ENCODE data around the gene BBOX1.

BBOX1 gene

DNA sequence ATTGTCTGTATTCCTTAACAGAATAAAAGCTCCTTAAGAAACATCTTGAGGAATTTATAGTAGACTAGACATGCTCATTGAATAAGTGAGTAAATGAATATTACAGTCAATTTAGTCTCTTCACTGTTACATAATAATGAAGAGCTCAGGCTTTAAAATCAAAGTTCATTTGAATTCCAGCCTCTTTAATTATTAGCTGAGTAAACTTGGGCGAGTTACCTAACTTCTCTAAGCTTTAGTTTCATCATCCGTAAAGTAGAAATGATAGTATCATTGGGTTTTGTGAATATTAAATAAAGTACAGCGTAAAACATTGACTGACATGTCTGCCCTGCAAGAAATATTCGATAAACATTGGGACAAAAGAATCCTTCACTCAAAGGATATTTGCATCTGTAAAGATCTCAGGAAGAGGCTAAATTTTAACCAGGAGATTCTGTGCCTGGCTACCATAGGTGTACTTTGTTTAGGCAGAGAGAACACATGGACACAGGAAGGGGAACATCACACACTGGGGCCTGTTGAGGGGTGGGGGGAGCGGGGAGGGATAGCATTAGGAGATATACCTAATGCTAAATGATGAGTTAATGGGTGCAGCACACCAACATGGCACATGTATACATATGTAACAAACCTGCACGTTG lies 15.2 kb upstream of the BBOX1 start:
- DNase-seq (ENCODE audit: low read depth, low spot score) = no peak

DNA sequence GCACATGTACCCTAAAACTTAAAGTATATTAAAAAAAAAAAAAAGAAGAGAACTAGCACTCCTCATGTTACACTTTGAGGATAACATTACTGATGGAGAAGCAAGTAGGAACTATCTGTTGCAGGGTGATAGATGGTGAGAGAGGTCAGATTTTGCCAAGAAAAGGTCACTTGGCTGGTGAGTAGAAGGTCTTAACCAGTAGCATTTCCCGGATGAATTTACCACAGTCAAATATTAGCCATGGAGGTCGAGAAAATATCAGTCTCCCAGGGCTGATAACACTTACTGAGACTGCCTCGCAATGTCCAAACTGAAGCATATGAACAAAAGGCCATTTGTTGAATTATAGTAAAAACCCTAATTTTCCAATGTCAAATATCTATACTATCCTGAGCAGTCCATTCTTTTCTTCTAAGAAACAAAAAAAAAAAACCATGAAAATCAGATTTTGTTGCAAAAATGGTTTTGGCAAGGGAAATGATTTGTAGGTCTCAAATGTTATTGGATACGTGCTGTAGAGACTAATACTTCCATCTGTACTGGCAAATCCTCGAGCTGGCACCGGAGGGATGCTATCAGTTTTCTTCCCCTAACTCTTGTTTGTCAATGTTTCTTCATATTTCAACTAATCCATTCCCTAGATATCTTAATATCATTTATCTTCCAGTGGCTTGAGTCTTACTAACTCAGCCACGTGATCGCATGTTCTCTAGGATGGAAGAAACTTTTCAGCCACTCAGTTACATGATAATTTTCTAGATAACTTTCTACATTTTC lies 14.5 kb upstream of the BBOX1 start:
- DNase-seq (ENCODE audit: low read depth, low spot score) = no peak

DNA sequence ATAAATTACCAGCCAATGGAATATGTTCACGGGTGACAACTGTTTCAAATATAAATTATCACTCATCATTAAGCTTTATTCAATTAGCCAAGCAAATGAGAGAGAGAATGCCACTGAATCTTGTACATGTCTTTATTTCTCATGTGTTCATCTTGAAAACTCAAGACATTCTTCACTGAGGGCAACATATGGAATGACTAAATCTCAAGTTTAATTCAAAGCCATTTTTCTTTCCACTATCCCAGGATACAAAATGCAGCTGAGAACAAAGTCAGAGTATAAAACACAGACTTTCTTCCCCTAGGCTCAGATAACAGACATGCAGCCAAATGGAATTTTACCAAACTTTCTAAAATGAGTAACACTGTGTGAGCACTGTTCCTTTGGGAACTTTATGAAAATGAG lies 12.1 kb upstream of the BBOX1 start:
- no peak for DNase-seq (ENCODE audit: low read depth, low spot score)

DNA sequence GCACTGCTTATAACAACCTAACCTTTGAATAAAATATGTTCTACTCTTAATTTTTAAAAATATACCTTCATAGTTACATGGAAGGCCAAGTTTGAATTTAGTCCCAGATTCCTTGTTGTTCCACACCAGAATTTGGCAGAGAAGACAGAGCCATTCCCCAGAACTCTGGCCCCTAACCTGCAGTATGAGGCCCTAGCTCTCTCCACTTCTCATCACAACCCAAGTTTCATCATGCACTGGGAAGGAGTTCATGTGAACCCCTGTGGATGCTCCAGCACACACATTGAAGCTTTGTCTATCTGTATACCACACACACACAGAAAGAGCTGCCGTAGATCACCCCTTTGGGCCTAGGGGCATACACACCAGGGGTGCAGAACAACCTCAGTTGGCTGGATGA lies 10.6 kb upstream of the BBOX1 start:
- DNase-seq (ENCODE audit: low read depth, low spot score) = no peak

DNA sequence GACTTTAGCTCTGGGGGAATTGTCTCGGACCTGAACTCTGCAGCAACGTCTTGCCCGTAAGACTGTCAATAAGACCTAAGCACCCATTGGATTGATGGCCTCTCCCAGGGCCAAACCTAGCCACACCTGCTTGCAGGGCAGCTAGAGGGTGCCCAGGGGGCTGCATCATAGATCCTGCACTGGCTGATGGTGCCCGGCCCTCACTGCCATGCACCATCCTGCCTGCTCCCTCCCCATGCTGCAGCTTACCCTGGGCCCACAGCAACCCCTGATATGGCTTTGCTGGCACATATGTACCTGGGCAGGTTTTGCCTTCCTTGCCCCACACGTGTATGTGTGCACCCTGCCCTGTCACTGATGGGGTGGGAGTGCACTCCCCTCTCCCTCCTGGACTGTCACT lies 8.9 kb upstream of the BBOX1 start:
- DNase-seq (ENCODE audit: low read depth, low spot score) = no peak

DNA sequence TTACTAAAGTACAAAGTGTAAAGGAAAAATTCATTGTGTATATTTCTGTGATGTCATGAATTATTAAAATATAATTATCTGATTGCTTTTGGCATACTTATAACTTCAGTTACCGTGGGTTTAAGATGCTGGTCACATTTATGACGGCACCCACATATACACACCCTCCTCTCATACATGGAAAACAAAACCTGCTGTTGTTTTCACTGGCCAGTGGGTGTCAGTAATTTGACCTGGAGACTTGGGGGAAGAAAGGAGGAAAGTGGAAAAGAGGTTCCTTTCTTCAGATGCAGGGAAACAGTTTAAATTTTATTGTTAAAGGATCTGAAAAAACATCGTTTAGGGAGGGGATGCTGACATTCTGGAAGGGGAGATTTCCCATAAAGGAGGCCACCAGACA lies 742 bp upstream of the BBOX1 start:
- DNase-seq (ENCODE audit: low read depth, low spot score) = no peak

DNA sequence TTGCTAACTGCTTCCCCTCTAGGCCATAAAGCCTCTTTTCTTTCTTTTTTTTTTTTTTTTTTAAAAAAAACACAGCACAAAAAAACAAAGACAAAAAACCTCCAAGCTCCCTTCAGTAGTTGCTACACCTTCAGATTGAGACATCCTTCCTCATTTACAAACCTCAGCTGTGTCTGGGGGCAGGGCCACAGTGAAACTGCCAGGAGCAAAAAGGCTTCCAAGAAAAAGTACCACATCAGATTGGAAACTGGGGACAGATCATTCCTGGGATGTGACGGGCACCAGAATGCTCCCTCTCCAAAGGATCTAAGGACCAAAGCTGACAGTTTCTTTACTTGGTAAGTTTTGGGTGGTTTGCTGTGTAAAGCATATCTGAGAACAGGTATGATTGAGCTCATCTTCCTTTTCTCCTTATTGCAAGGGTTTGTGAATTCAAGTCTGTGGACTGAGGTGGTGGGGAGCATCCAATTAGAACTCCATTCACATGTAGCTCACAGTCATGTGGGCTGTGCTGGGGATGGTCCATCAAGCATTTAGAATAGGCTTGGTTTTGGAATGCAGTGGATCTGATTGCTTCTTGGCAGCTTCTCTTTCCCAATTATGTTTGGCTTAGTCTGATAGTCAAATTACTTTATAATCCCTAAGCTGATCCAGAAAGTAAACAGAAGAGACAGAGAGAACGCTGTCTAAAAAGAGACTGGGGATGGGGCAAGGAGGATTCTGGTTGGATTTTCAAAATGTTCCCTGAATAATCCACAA lies 705 bp downstream of the BBOX1 start:
- DNase-seq (ENCODE audit: low read depth, low spot score) = no peak

DNA sequence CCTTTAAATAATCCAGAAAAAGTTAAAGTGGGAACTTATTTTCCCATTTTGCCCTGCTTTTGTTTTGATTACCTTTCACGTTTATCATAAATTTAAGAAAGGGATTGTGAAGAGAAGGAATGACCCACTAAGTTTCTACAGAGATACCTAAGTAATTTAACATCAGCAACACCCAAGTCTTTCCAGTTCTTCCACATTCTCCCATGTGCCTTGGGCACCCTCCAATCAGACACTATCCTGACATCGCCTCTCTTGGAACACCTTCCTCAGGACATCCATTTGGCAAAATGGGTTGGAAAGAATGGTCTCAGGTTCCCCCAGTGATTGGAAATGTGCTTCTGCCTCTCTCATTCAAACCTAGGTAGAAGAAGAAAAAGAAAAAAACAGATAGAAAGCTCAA lies 6.3 kb downstream of the BBOX1 start:
- no peak for DNase-seq (ENCODE audit: low read depth, low spot score)

DNA sequence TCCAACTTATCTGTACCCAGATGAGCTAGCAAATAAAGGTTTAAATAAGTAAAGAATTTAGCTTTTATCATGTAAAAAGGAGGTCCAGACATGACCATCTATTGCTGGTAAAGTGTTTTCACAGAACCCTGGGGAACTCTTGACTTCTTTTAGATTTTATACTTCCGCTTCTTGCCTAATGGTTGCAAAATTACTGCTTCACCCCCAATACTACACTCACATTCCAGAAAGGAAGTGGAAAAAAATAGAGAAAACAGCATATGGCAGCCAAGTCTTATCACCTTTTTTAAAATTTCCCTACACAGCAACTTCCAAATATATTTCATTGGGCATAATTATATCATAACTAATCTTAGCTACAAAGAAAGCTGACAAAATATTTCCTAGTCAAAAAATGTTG lies 12.1 kb downstream of the BBOX1 start:
- no peak for DNase-seq (ENCODE audit: low read depth, low spot score)

DNA sequence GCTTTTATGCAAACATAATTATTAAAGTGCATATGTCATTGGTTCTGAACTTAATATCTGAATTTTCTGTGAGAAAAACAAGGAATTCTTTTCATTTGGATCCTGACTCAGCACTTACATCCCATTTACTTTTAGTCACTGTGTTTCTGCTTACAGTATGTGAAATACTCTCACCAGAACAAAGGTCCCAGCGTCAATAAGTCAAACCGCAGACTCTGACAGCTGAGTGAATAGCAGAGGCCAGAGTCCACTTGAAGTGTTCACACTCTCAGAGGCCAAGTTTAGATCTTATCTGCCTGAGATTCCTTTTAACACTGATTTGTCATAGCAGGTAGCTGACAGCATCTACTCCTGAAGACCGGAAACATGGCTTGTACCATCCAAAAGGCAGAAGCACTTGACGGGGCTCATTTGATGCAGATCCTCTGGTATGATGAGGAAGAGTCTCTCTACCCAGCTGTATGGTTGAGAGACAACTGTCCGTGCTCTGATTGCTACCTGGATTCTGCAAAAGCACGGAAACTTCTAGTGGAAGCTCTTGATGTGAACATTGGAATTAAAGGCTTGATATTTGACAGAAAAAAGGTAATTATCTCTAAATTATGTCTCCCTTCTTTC lies 14.6 kb downstream of the BBOX1 start:
- DNase-seq (ENCODE audit: low read depth, low spot score) = no peak

DNA sequence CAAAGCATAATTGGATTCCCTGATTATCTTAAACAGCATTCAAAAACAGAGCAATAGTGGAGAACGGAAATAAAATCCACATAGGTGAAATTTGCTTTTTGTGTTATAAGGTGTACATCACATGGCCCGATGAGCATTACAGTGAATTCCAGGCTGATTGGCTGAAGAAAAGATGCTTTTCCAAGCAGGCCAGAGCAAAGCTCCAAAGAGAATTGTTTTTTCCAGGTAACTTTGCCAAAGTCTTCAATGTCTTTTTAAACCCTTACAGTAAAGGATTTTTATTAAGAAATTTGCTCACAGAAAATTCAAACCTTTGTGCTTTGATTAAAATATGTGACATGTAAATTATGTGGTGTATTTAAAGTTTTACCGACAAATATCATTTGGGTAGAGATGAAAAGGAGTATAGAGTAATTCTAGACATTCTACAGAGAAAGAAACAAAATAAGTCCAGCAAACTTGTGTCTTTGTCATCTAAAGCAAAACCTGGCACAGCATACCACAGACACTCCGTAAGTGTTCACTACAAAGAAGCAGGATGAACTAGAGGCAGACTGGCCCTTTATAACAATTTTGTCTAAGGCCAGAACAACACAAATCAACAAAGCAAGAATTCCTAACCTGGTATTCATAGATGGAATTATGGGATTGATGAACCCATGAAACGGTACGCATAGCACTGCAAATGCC lies 16.6 kb downstream of the BBOX1 start:
- no peak for DNase-seq (ENCODE audit: low read depth, low spot score)

DNA sequence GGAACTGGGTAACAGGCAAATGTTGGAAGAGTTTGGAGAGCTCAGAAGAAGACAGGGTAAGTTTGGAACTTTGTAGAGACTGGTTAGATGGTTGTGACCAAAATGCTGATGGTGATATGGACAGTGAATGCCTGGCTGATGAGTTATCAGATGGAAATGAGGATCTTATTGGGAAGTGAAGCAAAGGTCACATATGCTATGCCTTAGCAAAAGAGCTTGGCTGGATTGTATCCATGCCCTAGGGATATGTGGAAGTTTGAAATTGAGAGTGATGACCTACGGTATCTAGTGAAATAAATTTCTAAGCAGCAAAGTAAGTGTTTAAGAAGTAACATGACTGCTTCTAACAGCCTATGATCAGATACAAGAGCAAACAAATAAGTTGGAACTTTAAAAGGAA lies 17.8 kb downstream of the BBOX1 start:
- no peak for DNase-seq (ENCODE audit: low read depth, low spot score)

DNA sequence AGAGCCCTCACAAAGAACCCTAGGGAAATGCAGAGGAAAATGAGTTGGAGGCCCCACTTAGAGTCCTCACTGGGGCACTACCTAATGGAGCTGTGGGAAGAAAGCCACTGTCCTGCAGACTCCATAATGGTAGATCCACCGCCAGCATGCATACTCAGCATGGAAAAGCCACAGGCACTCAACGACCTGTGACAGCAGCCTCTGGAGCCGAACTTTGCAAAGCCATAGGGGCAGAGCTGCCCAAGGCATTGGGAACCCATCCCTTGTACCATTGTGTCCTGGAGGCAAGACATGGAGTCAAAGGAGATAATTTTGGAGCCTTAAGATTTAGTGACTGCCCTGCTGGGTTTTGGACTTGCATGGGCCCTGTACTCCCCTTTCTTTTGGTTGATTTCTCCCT lies 18.8 kb downstream of the BBOX1 start:
- no peak for DNase-seq (ENCODE audit: low read depth, low spot score)

DNA sequence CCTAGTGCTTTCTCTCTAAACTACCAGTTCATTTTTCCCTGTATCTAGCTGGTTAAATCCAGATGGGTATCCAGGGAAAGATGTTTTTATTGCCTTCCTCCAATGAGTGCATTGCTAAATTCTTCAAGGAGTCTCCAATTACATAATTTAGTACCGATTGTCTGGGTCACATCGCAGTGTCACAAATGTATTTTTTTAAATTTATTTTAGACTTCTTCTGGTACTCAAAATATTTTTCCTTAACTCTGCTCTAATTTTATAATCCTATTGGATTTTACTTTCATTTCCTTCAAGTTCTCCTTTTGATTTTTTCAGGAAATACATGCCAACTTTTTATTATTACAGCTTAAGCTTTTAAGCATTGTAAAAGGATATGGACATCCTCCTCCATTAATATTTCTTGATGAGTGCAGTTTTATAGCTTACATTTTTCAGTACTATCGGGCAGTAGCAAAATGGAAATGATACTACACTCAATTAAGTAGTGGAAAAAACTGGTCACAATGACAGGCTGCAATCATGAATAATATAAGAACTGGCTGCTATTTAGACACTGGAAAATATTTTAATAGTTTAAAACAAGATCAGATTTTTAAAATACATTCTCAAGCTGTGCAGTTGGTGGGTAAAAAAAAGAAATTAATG lies 20.3 kb downstream of the BBOX1 start:
- DNase-seq (ENCODE audit: low read depth, low spot score) = no peak

DNA sequence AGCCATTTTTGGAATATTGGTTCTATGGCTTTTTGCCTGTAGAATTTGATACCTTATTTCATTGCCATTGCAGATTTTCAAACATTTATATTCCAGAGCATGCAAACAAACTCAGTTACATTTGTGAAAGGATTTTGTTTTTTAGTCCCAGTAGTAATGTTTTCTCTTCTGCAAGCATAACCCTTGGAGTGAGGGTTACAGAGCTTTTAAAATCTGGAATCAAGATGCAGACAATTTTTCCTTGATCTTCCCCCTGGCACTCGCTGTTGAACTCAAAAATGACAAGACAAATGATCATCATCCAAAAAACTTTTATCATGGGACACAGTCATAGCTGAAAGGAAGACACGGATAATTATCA lies 20.8 kb downstream of the BBOX1 start:
- no peak for DNase-seq (ENCODE audit: low read depth, low spot score)

DNA sequence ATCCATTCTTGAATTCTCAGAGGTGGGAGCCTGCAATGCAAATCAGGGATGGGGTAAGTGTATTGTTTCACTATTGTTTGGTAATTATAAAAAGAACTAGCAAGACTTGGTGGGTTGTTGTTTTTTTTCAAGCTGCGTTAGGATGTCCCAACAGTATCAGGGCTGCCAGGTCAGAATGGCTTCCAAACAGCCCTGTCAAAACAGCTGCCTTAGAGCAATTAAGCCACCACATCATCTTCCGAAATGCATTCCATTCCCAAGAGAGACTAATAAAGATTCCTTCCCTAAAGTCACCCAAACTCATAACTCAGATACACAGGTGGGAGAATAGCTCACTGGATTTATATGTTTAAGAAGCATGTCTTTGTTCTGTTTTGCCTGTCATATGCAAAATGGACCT lies 23.5 kb downstream of the BBOX1 start:
- DNase-seq (ENCODE audit: low read depth, low spot score) = no peak

DNA sequence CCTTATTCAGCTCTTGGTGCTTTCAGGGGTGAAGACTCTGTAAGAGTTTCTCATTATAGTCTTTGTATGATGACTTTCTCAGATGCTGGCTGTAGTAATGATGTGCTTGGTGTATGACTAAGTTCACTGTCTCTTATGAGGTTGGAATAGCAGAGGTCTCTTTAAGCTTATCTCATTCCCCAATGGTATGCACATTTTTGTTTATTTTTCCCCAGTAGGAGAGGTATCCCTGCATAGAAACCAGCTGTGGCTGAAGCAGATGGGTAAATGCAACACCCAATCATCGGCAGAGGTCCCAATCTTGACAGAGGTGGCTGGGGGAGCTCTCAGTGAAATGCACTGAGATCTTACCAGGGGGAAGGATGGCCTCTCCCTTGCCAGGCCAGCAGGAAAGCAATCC lies 34.6 kb downstream of the BBOX1 start:
- DNase-seq (ENCODE audit: low read depth, low spot score) = no peak

DNA sequence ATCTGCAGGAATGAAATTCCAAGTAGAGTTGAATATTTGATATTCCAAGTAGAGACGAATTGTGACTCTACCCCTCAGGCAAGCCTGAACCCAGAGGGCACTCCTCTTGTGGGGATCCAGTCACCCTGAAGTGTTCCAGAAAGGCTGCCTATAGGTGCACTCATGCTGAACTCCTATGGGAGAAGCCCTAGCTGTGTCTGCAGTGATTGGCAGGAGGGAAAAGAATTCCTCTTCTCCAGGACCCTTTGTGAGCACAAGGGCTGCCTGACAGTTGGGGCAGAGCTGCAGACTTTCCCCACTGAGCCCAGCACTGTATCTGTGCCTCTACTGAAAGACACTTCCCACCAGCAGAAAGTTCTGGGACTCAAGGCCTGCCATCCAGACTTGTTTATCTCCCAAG lies 35.0 kb downstream of the BBOX1 start:
- DNase-seq (ENCODE audit: low read depth, low spot score) = no peak

DNA sequence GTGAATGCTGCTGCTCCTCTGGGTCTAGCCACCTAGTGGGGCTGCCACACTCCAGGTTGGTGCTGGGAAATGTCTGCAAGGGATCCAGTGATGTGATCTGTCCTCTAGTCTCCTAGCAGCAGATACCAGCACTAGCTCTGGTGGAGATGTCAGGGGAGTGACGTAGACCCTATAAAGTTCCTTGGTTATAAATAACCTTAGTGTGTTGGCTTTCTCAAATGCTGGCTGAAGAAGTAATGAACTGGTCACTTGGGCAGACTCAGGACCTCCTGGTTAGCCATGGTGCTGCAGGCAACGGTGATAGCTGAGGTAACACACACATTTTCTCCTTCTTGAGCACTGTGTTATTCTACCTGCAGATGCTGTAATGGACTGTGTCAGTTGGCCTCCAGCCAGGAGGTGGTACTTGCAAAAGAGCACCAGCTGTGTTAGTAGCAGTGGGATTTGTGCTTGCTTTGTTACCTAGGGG lies 35.5 kb downstream of the BBOX1 start:
- DNase-seq (ENCODE audit: low read depth, low spot score) = no peak

DNA sequence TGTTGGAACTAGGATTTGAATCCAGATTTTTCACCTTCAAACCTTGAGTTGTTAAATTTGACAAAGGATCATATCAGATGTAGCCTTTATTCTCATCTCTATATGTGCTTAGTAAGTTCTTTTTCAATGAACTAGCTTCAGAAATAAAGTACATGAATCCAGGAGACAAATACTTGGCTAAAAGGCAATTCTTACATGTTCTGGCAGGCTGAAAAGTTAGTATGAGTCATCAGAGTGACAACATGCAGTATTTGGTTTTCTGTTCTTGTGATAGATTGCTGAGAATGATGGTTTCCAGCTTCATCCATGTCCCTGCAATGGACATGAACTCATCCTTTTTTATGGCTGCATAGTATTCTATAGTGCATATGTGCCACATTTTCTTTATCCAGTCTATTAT lies 40.4 kb downstream of the BBOX1 start:
- no peak for DNase-seq (ENCODE audit: low read depth, low spot score)

DNA sequence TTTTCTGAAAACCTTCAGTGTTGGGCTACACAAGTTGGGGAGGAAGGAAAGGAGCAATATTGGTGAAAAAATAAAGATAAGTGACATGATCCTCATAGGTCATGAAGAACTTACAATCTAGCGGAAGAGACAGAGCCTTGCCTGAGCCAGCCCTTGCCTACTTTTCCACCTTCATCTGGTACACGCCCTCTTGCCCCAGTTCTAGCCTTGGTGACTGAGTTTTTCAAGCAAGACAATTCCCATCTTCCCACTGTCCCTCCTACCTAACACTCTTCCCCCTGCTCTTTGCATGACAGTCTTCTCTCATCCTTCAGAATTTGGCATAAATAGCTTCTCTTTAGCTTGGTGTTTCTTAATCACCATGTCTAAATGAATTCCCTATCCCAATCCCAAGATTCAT lies 42.6 kb downstream of the BBOX1 start:
- no peak for DNase-seq (ENCODE audit: low read depth, low spot score)

Measured in smooth muscle cell of the brain vasculature (primary cell).